Activated T-helper 1 cell treated with anti-CD3 and anti-CD28 coated beads, Interleukin-2, amount 50 U/mL, for 16 hours (primary cell): ENCODE data around the gene TH.

Experiments
- DNase-seq, 2 donors: peaks; one replicate each; pipeline ENCODE4 v3.0.0-alpha.2; 2020; ENCODE audit warnings: low read depth in 1 of 2, low spot score in 1 of 2

Gene TH

DNA sequence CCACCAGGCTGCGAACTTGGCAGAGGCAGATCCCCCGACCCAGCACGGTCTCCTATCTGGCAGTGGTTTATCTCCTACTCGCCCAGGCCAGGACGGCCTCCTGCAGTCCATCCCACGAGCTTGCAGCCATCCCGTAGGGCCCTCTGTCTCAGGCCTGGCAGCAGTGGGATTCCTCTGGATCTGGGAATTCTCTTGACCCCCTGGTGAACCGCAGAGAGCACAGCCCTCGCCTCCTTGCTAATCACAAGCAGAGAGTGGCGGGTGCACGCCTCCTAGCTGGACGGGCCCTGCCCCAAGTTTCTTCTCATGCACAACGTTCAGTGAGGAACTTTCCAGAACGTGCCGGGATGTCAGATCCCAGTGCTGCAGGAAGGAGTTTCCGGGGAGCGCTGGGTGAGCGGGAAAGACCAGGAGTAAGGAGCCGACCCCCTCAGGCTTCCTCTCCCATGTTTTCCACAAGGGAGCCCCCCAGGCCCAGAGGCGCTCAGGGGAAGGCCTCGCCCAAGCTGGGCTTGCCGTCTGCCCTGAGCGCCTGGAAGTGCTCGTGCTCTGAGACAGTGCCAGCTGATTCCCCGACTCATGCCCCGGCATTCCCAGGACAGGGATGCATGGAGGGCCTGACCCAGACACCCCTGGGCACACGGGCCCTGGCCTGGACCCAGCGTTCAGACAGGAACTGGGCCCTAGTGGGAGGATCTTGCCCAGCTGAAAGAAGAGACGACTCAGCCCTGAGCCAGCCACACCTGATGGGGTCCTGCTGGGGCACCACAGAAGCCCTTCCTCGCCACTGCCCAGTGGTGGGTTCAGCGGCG lies 57.0 kb downstream of the TH start:
- no peak for DNase-seq
